Measurements from ENCODE around the gene CD81.

Gene CD81

GRCh38 chr11:2406878-2407410 is 29.8 kb downstream of the CD81 start:
- Histone ChIP-seq H3K36me3 (ENCODE audit: insufficient read depth, low read length) (no peaks in the 10 kb centered on the region), H3K27me3 (ENCODE audit: insufficient read depth, low read length) (no peaks in the 10 kb centered on the region), H3K79me2 (ENCODE audit: control insufficient read depth, insufficient read depth, low read length, unreplicated experiment) (peaks cover 7% of the 10 kb centered on the region), H3K4me3 (ENCODE audit: low read depth, low read length) (no peak overlapping the region), H2AFZ (ENCODE audit: low read length, unreplicated experiment) (no peak overlapping the region), H3K27ac (ENCODE audit: low read depth, low read length) (no peak overlapping the region), H3K4me1 (ENCODE audit: control insufficient read depth, insufficient read depth, low read length, unreplicated experiment) (peaks cover 4% of the 10 kb centered on the region)

- Histone ChIP-seq H2AFZ (ENCODE audit: low read length, unreplicated experiment) (no peak overlapping the region), H3K36me3 (ENCODE audit: insufficient read depth, low read length) (no peaks in the 10 kb centered on the region), H3K27me3 (ENCODE audit: insufficient read depth, low read length) (no peaks in the 10 kb centered on the region), H3K27ac (ENCODE audit: low read depth, low read length) (no peak overlapping the region), H3K4me3 (ENCODE audit: low read depth, low read length) (no peak overlapping the region), H3K79me2 (ENCODE audit: control insufficient read depth, insufficient read depth, low read length, unreplicated experiment) (no peaks in the 10 kb centered on the region), H3K4me1 (ENCODE audit: control insufficient read depth, insufficient read depth, low read length, unreplicated experiment) (no peaks in the 10 kb centered on the region)
These were observed 31.6 kb downstream of the CD81 start for GRCh38 chr11:2408671-2409070.

GRCh38 chr11:2409126-2409525 is 32.0 kb downstream of the CD81 start:
- Histone ChIP-seq H2AFZ (ENCODE audit: low read length, unreplicated experiment) (no peak overlapping the region), H3K27me3 (ENCODE audit: insufficient read depth, low read length) (no peaks in the 10 kb centered on the region)

GRCh38 chr11:2409611-2410468 is 32.7 kb downstream of the CD81 start:
- Histone ChIP-seq H3K27me3 (ENCODE audit: insufficient read depth, low read length) (no peaks in the 10 kb centered on the region), H2AFZ (ENCODE audit: low read length, unreplicated experiment) (no peak overlapping the region), H3K27ac (ENCODE audit: low read depth, low read length) (no peak overlapping the region), H3K79me2 (ENCODE audit: control insufficient read depth, insufficient read depth, low read length, unreplicated experiment) (no peaks in the 10 kb centered on the region), H3K4me3 (ENCODE audit: low read depth, low read length) (no peak overlapping the region), H3K4me1 (ENCODE audit: control insufficient read depth, insufficient read depth, low read length, unreplicated experiment) (no peaks in the 10 kb centered on the region), H3K36me3 (ENCODE audit: insufficient read depth, low read length) (no peaks in the 10 kb centered on the region)

More at GRCh38 chr11:2409126-2409525, 32.0 kb downstream of the CD81 start:
- H3K79me2 ChIP-seq (ENCODE audit: control insufficient read depth, insufficient read depth, low read length, unreplicated experiment) = no peaks in the 10 kb centered on the region
- H3K4me1 ChIP-seq (ENCODE audit: control insufficient read depth, insufficient read depth, low read length, unreplicated experiment) = no peaks in the 10 kb centered on the region
- H3K36me3 ChIP-seq (ENCODE audit: insufficient read depth, low read length) = no peaks in the 10 kb centered on the region
- H3K27ac ChIP-seq (ENCODE audit: low read depth, low read length) = no peak overlapping the region
- no peak overlapping the region for H3K4me3 ChIP-seq (ENCODE audit: low read depth, low read length)

GRCh38 chr11:2410616-2411015 is 33.5 kb downstream of the CD81 start:
- Histone ChIP-seq H3K79me2 (ENCODE audit: control insufficient read depth, insufficient read depth, low read length, unreplicated experiment) (no peaks in the 10 kb centered on the region), H3K4me3 (ENCODE audit: low read depth, low read length) (no peak overlapping the region), H3K27me3 (ENCODE audit: insufficient read depth, low read length) (no peaks in the 10 kb centered on the region), H2AFZ (ENCODE audit: low read length, unreplicated experiment) (no peak overlapping the region), H3K36me3 (ENCODE audit: insufficient read depth, low read length) (no peaks in the 10 kb centered on the region), H3K27ac (ENCODE audit: low read depth, low read length) (no peak overlapping the region), H3K4me1 (ENCODE audit: control insufficient read depth, insufficient read depth, low read length, unreplicated experiment) (no peaks in the 10 kb centered on the region)

GRCh38 chr11:2411446-2412305 is 34.6 kb downstream of the CD81 start:
- Histone ChIP-seq H3K4me1 (ENCODE audit: control insufficient read depth, insufficient read depth, low read length, unreplicated experiment) (no peaks in the 10 kb centered on the region), H3K79me2 (ENCODE audit: control insufficient read depth, insufficient read depth, low read length, unreplicated experiment) (no peaks in the 10 kb centered on the region), H3K36me3 (ENCODE audit: insufficient read depth, low read length) (no peaks in the 10 kb centered on the region), H3K4me3 (ENCODE audit: low read depth, low read length) (no peak overlapping the region), H3K27ac (ENCODE audit: low read depth, low read length) (no peak overlapping the region), H2AFZ (ENCODE audit: low read length, unreplicated experiment) (no peak overlapping the region), H3K27me3 (ENCODE audit: insufficient read depth, low read length) (no peaks in the 10 kb centered on the region)

- Histone ChIP-seq H2AFZ (ENCODE audit: low read length, unreplicated experiment) (no peak overlapping the region), H3K27ac (ENCODE audit: low read depth, low read length) (no peak overlapping the region), H3K36me3 (ENCODE audit: insufficient read depth, low read length) (no peaks in the 10 kb centered on the region), H3K4me3 (ENCODE audit: low read depth, low read length) (no peak overlapping the region), H3K79me2 (ENCODE audit: control insufficient read depth, insufficient read depth, low read length, unreplicated experiment) (no peaks in the 10 kb centered on the region), H3K27me3 (ENCODE audit: insufficient read depth, low read length) (no peaks in the 10 kb centered on the region), H3K4me1 (ENCODE audit: control insufficient read depth, insufficient read depth, low read length, unreplicated experiment) (no peaks in the 10 kb centered on the region)
These were observed 35.2 kb downstream of the CD81 start for GRCh38 chr11:2412323-2412722.

GRCh38 chr11:2413742-2414579 is 36.9 kb downstream of the CD81 start:
- no peaks in the 10 kb centered on the region for H3K79me2 ChIP-seq (ENCODE audit: control insufficient read depth, insufficient read depth, low read length, unreplicated experiment)
- H3K27ac ChIP-seq (ENCODE audit: low read depth, low read length) = no peak overlapping the region
- no peak overlapping the region for H2AFZ ChIP-seq (ENCODE audit: low read length, unreplicated experiment)
- H3K36me3 ChIP-seq (ENCODE audit: insufficient read depth, low read length) = no peaks in the 10 kb centered on the region
- no peak overlapping the region for H3K4me3 ChIP-seq (ENCODE audit: low read depth, low read length)
- H3K4me1 ChIP-seq (ENCODE audit: control insufficient read depth, insufficient read depth, low read length, unreplicated experiment) = no peaks in the 10 kb centered on the region
- H3K27me3 ChIP-seq (ENCODE audit: insufficient read depth, low read length) = no peaks in the 10 kb centered on the region

GRCh38 chr11:2414616-2415015 is 37.5 kb downstream of the CD81 start:
- H3K79me2 ChIP-seq (ENCODE audit: control insufficient read depth, insufficient read depth, low read length, unreplicated experiment) = no peaks in the 10 kb centered on the region
- H3K27me3 ChIP-seq (ENCODE audit: insufficient read depth, low read length) = no peaks in the 10 kb centered on the region
- H2AFZ ChIP-seq (ENCODE audit: low read length, unreplicated experiment) = no peak overlapping the region
- H3K4me1 ChIP-seq (ENCODE audit: control insufficient read depth, insufficient read depth, low read length, unreplicated experiment) = no peaks in the 10 kb centered on the region
- H3K36me3 ChIP-seq (ENCODE audit: insufficient read depth, low read length) = no peaks in the 10 kb centered on the region
- H3K27ac ChIP-seq (ENCODE audit: low read depth, low read length) = no peak overlapping the region
- no peak overlapping the region for H3K4me3 ChIP-seq (ENCODE audit: low read depth, low read length)

GRCh38 chr11:2415171-2415570 is 38.1 kb downstream of the CD81 start:
- H3K27ac ChIP-seq (ENCODE audit: low read depth, low read length) = no peak overlapping the region
- no peaks in the 10 kb centered on the region for H3K79me2 ChIP-seq (ENCODE audit: control insufficient read depth, insufficient read depth, low read length, unreplicated experiment)
- no peak overlapping the region for H2AFZ ChIP-seq (ENCODE audit: low read length, unreplicated experiment)
- no peaks in the 10 kb centered on the region for H3K36me3 ChIP-seq (ENCODE audit: insufficient read depth, low read length)
- H3K4me1 ChIP-seq (ENCODE audit: control insufficient read depth, insufficient read depth, low read length, unreplicated experiment) = no peaks in the 10 kb centered on the region
- H3K27me3 ChIP-seq (ENCODE audit: insufficient read depth, low read length) = no peaks in the 10 kb centered on the region
- no peak overlapping the region for H3K4me3 ChIP-seq (ENCODE audit: low read depth, low read length)
